CD14-positive monocyte (primary cell): Measurements from ENCODE around the gene LIX1L. TPM values are rescaled to one million over a fixed set of nuclear protein-coding genes. Genes with fewer than 3 reads are reported as not detected.

Experiments
- DNase-seq, 3 donors: peaks; one replicate each; pipeline ENCODE4 v3.0.0-alpha.2; 2011 to 2022
- H2AFZ ChIP-seq: 2 replicates; pipeline ENCODE4 v1.6.0; 2012; ENCODE audit warnings: mild to moderate bottlenecking, low read depth, low read length, inconsistent platforms; ENCODE audit not compliant: insufficient read depth, poor library complexity, severe bottlenecking
- H3K27ac ChIP-seq, 2 donors: 1 replicate in 1 of 2; 2 replicates in 1 of 2; pipeline ENCODE4 v1.5.1; 2012 to 2013; ENCODE audit warnings: low read length in 2 of 2, control low read depth in 1 of 2, inconsistent platforms in 1 of 2, low read depth in 1 of 2, mild to moderate bottlenecking in 1 of 2
- H3K27me3 ChIP-seq, 2 donors: one replicate each; pipeline versions ENCODE4 v1.6.0 to v1.6.1; 2011 to 2013; ENCODE audit warnings: low read length in 2 of 2; ENCODE audit not compliant: control insufficient read depth in 2 of 2, insufficient read depth in 2 of 2
- H3K36me3 ChIP-seq, 2 donors: replicated peaks in 1 of 2; 1 replicate in 1 of 2; 2 replicates in 1 of 2; pipeline versions ENCODE4 v1.5.1 to v1.6.1; 2012 to 2013; ENCODE audit warnings: low read length in 2 of 2, control low read depth in 1 of 2, inconsistent platforms in 1 of 2, mild to moderate bottlenecking in 1 of 2; ENCODE audit not compliant: insufficient read depth in 2 of 2, control insufficient read depth in 1 of 2
- H3K4me1 ChIP-seq, 2 donors: 1 replicate in 1 of 2; 2 replicates in 1 of 2; pipeline versions ENCODE4 v1.5.1 to v1.6.1; 2012 to 2013; ENCODE audit warnings: low read length in 2 of 2, control low read depth in 1 of 2, inconsistent platforms in 1 of 2, mild to moderate bottlenecking in 1 of 2, moderate library complexity in 1 of 2; ENCODE audit not compliant: insufficient read depth in 2 of 2, control insufficient read depth in 1 of 2
- H3K4me2 ChIP-seq: replicated peaks from 2 replicates; pipeline ENCODE3; 2012; ENCODE audit warnings: low read length, moderate library complexity, mild to moderate bottlenecking; ENCODE audit not compliant: poor library complexity, severe bottlenecking; ENCODE audit errors: extremely low read depth
- H3K4me3 ChIP-seq, 3 experiments: fragments of 200-600 bp in 1 of 3; sonication (generic) in 1 of 3; replicated peaks in 1 of 3; 1 replicate in 2 of 3; 2 replicates in 1 of 3; pipeline ENCODE4 v1.5.1; 2011 to 2013; ENCODE audit warnings: low read length in 3 of 3, mild to moderate bottlenecking in 3 of 3, control low read depth in 2 of 3, low read depth in 2 of 3, inconsistent platforms in 1 of 3, moderate library complexity in 1 of 3
- H3K79me2 ChIP-seq: 2 replicates; pipeline ENCODE4 v1.6.0; 2012; ENCODE audit warnings: mild to moderate bottlenecking, control low read depth, inconsistent platforms, low read length, moderate library complexity; ENCODE audit not compliant: insufficient read depth
- H3K9ac ChIP-seq: 2 replicates; pipeline ENCODE4 v1.6.0; 2017; ENCODE audit warnings: low read length, mild to moderate bottlenecking; ENCODE audit not compliant: insufficient read depth, poor library complexity, severe bottlenecking
- H3K9me3 ChIP-seq, 2 donors: replicated peaks in 1 of 2; 1 replicate in 1 of 2; 2 replicates in 1 of 2; pipeline versions ENCODE4 v1.5.1 to v1.6.1; 2012 to 2013; ENCODE audit warnings: low read length in 2 of 2, control low read depth in 1 of 2; ENCODE audit not compliant: control insufficient read depth in 1 of 2, insufficient read depth in 1 of 2
- H4K20me1 ChIP-seq: 2 replicates; pipeline ENCODE4 v1.6.0; 2012; ENCODE audit warnings: mild to moderate bottlenecking, low read length, control low read depth, moderate library complexity; ENCODE audit not compliant: insufficient read depth
- H3K27ac Mint-ChIP-seq, 7 donors: one replicate each; pipeline ENCODE4 v1.8.0; 2020; ENCODE audit warnings: mild to moderate bottlenecking in 7 of 7, mixed read lengths in 7 of 7, moderate library complexity in 6 of 7, inconsistent platforms in 2 of 7
- H3K27me3 Mint-ChIP-seq, 3 donors: one replicate each; pipeline ENCODE4 v1.8.0; 2021 to 2022; ENCODE audit warnings: low read depth in 3 of 3, mild to moderate bottlenecking in 3 of 3, mixed read lengths in 3 of 3, moderate library complexity in 3 of 3, inconsistent platforms in 1 of 3
- H3K36me3 Mint-ChIP-seq, 2 donors: one replicate each; pipeline ENCODE4 v1.8.0; 2020; ENCODE audit warnings: mixed read lengths in 2 of 2, inconsistent platforms in 1 of 2, mild to moderate bottlenecking in 1 of 2
- H3K4me1 Mint-ChIP-seq: one replicate; pipeline ENCODE4 v1.8.0; 2020; ENCODE audit warnings: mild to moderate bottlenecking, mixed read lengths
- H3K4me3 Mint-ChIP-seq, 2 donors: one replicate each; pipeline ENCODE4 v1.8.0; 2020; ENCODE audit warnings: mild to moderate bottlenecking in 2 of 2, mixed read lengths in 2 of 2, moderate library complexity in 1 of 2
- H3K9me3 Mint-ChIP-seq, 7 donors: one replicate each; pipeline ENCODE4 v1.8.0; 2020 to 2022; ENCODE audit warnings: mixed read lengths in 7 of 7, mild to moderate bottlenecking in 6 of 7, moderate library complexity in 6 of 7, inconsistent platforms in 2 of 7
- CTCF ChIP-seq: fragments of 200-600 bp; IDR thresholded peaks from one replicate; pipeline ENCODE4 v1.8.0; 2022; ENCODE audit warnings: antibody characterized with exemption, mild to moderate bottlenecking
- WGBS: methylation state at CpG from one replicate; pipeline ENCODE4 v1.1.5; 2013; ENCODE audit warnings: missing lambda C conversion rate; ENCODE audit not compliant: insufficient coverage; 5-methylcytosine and 5-hydroxymethylcytosine counted together
- intact Hi-C, 2 donors: fragments of 100-400 bp; cut with micrococcal nuclease; formaldehyde crosslinking; loops; one replicate each; pipeline versions ENCODE4 v1.15.0 to v1.15.1; 2023
- polyA plus RNA-seq, 3 donors: library from polyadenylated mRNA; depleted of rRNA in 1 of 3; unstranded in 2 of 3; stranded (reverse) in 1 of 3; fragments of 300-500 nt in 2 of 3; fragments of >200 nt in 1 of 3; fragmentation: Illumina TruSeq in 2 of 3; gene quantifications; 1 replicate in 2 of 3; 2 replicates in 1 of 3; pipeline ENCODE4 v1.2.3, GENCODE V29; 2012 to 2021

The LIX1L gene
- polyA plus RNA-seq, 3 donors: 6.3 to 13.6 (median 8.5) TPM

- H3K27me3 ChIP-seq: peaks cover 3 to 11% of the 10 kb centered on the region in 2 donors
- no peak overlapping the region for H3K4me3 ChIP-seq
- H3K27ac ChIP-seq: no peak overlapping the region
- H3K4me1 Mint-ChIP-seq: peaks cover 29% of the 10 kb centered on the region
- H3K4me1 ChIP-seq: peaks cover 23 to 30% of the 10 kb centered on the region in 2 donors
- no peak overlapping the region for H3K4me2 ChIP-seq
- peaks cover 0 to 4% of the 10 kb centered on the region in 2 donors for H3K9me3 ChIP-seq
- intact Hi-C loops: loop anchor here in 1 of 2 donors (5.0 to 10.0 kb wide), 2 partner anchors 35 to 102 kb away; no protein-coding TSS in a partner anchor
- no peak overlapping the region for H3K9ac ChIP-seq
- peaks cover 0 to 7% of the 10 kb centered on the region in 2 donors for H3K36me3 ChIP-seq
- TF ChIP-seq CTCF: no peak
- H3K9me3 Mint-ChIP-seq: peaks cover 0 to 10% (median 8%) of the 10 kb centered on the region in 7 donors
- peaks cover 9 to 12% (median 9%) of the 10 kb centered on the region in 3 donors for H3K27me3 Mint-ChIP-seq
- peaks cover 5 to 16% of the 10 kb centered on the region in 2 donors for H3K36me3 Mint-ChIP-seq
- 100% methylated on average over 1 of the region's 2 CpGs for WGBS
- peaks cover 10% of the 10 kb centered on the region for H3K79me2 ChIP-seq
- peak overlapping the region in 1 of 7 donors; percentile 69 for H3K27ac Mint-ChIP-seq
- no peak overlapping the region for H3K4me3 Mint-ChIP-seq
- H4K20me1 ChIP-seq: no peaks in the 10 kb centered on the region
- H2AFZ ChIP-seq: no peak overlapping the region
- no peak for DNase-seq
These were observed 9.5 kb upstream of the LIX1L start for GRCh38 chr1:145967288-145967687.

- Mint-ChIP-seq H3K9me3 (peaks cover 0 to 16% (median 8%) of the 10 kb centered on the region in 7 donors), H3K27ac (peak overlapping the region in 3 of 7 donors; percentile 84 to 96 (median 95)), H3K36me3 (peaks cover 7 to 16% of the 10 kb centered on the region in 2 donors), H3K4me1 (peaks cover 47% of the 10 kb centered on the region), H3K4me3 (peak overlapping the region; percentile 94 to 96), H3K27me3 (peaks cover 25 to 32% (median 26%) of the 10 kb centered on the region in 3 donors)
- TF ChIP-seq CTCF: no peak
- peak overlapping the region; percentile 74 for H3K9ac ChIP-seq
- H4K20me1 ChIP-seq: no peaks in the 10 kb centered on the region
- H3K4me3 ChIP-seq: peak overlapping the region; percentile 55 to 89 (median 59)
- H3K27ac ChIP-seq: peak overlapping the region in 1 of 2 donors; percentile 82
- peaks cover 0 to 4% of the 10 kb centered on the region in 2 donors for H3K9me3 ChIP-seq
- WGBS: no CpG with 5 or more reads among the region's 5 CpGs
- peaks cover 0 to 7% of the 10 kb centered on the region in 2 donors for H3K36me3 ChIP-seq
- peaks cover 6 to 29% of the 10 kb centered on the region in 2 donors for H3K27me3 ChIP-seq
- peak overlapping the region; percentile 89 for H2AFZ ChIP-seq
- no peak for DNase-seq
- H3K4me2 ChIP-seq: peak overlapping the region; percentile 91
- H3K79me2 ChIP-seq: peaks cover 10% of the 10 kb centered on the region
- intact Hi-C loops: loop anchor here in 1 of 2 donors (5.0 to 10.0 kb wide), 2 partner anchors 37 to 100 kb away; no protein-coding TSS in a partner anchor
- peaks cover 42 to 51% of the 10 kb centered on the region in 2 donors for H3K4me1 ChIP-seq
These were observed 7.4 kb upstream of the LIX1L start for GRCh38 chr1:145965119-145965744.
